WTC11 (cell line): Measurements from ENCODE around the gene VWA3B. TPM values are rescaled to one million over a fixed set of nuclear protein-coding genes. Genes with fewer than 3 reads are reported as not detected.

Experiments used
- ATAC-seq: fragments of 200-7000 bp; cut with Tn5 transposase; 2 replicates; pipeline ENCODE4 v1.10.0; 2021; ENCODE audit warnings: mild to moderate bottlenecking, moderate library complexity
- CTCF ChIA-PET: fragments of 300-600 bp; sonication (Branson Sonifier 250); formaldehyde crosslinking; loops from one replicate; lab custom pipeline; 2021; ENCODE audit warnings: antibody characterized with exemption; lab: Charles Lee
- POLR2A ChIA-PET: fragments of 350-600 bp; sonication (Branson Sonifier 250); formaldehyde crosslinking; loops from one replicate; lab custom pipeline; 2021; ENCODE audit warnings: antibody characterized with exemption; lab: Charles Lee
- DNase-seq: peaks from one replicate; pipeline ENCODE4 v3.0.0; 2021; ENCODE audit warnings: low spot score
- H3K27ac Mint-ChIP-seq: 2 replicates; pipeline ENCODE4 v1.8.0; 2021; ENCODE audit warnings: mixed read lengths
- H3K27me3 Mint-ChIP-seq: 2 replicates; pipeline ENCODE4 v1.8.0; 2021; ENCODE audit warnings: low read depth, mild to moderate bottlenecking, moderate library complexity, mixed read lengths
- H3K36me3 Mint-ChIP-seq: 2 replicates; pipeline ENCODE4 v1.8.0; 2021; ENCODE audit warnings: mixed read lengths
- H3K4me1 Mint-ChIP-seq: 2 replicates; pipeline ENCODE4 v1.8.0; 2022; ENCODE audit warnings: mixed read lengths
- H3K4me3 Mint-ChIP-seq: 2 replicates; pipeline ENCODE4 v1.8.0; 2021; ENCODE audit warnings: mild to moderate bottlenecking, moderate library complexity, mixed read lengths
- H3K9me3 Mint-ChIP-seq: 2 replicates; pipeline ENCODE4 v1.8.0; 2021; ENCODE audit warnings: mixed read lengths
- FOXP1 ChIP-seq: sonication (generic); formaldehyde crosslinking; IDR thresholded peaks from 2 replicates; pipeline ENCODE4 v1.8.0; 2022; ENCODE audit warnings: missing genetic modification reagents, mild to moderate bottlenecking, moderate library complexity, borderline replicate concordance
- GABPB1 ChIP-seq: sonication (generic); formaldehyde crosslinking; IDR thresholded peaks from 2 replicates; pipeline ENCODE4 v1.8.1; 2023; ENCODE audit warnings: mild to moderate bottlenecking, missing genetic modification reagents
- GTF2I ChIP-seq: fragments of 250-450 bp; sonication (Bioruptor Pico); conservative IDR thresholded peaks from 2 replicates; pipeline ENCODE4 v1.4.0; 2021; ENCODE audit warnings: mild to moderate bottlenecking
- IRF2 ChIP-seq: sonication (generic); formaldehyde crosslinking; IDR thresholded peaks from 2 replicates; pipeline ENCODE4 v1.8.0; 2022; ENCODE audit warnings: low read depth, missing genetic modification reagents, borderline replicate concordance
- JAZF1 ChIP-seq: fragments of 250-450 bp; sonication (Bioruptor Pico); IDR thresholded peaks from 2 replicates; pipeline ENCODE4 v1.9.0; 2021; ENCODE audit warnings: moderate library complexity, mild to moderate bottlenecking, inconsistent platforms
- MYBL2 ChIP-seq: sonication (generic); formaldehyde crosslinking; IDR thresholded peaks from 2 replicates; pipeline ENCODE4 v1.8.1; 2023; ENCODE audit warnings: mild to moderate bottlenecking, moderate library complexity, missing genetic modification reagents
- NFATC4 ChIP-seq: fragments of 250-450 bp; sonication (Bioruptor Pico); IDR thresholded peaks from 2 replicates; pipeline ENCODE4 v1.9.0; 2021; ENCODE audit warnings: mild to moderate bottlenecking
- NFE2L1 ChIP-seq: sonication (generic); formaldehyde crosslinking; IDR thresholded peaks from 2 replicates; pipeline ENCODE4 v1.8.1; 2023; ENCODE audit warnings: missing genetic modification reagents
- NR1H2 ChIP-seq: sonication (generic); formaldehyde crosslinking; IDR thresholded peaks from 2 replicates; pipeline ENCODE4 v1.9.0; 2021; ENCODE audit warnings: mild to moderate bottlenecking, moderate library complexity, missing genetic modification reagents
- NR2C2 ChIP-seq: sonication (generic); formaldehyde crosslinking; IDR thresholded peaks from 2 replicates; pipeline ENCODE4 v1.8.0; 2022; ENCODE audit warnings: mild to moderate bottlenecking, missing genetic modification reagents
- OVOL2 ChIP-seq: fragments of 250-450 bp; sonication (Bioruptor Pico); IDR thresholded peaks from 2 replicates; pipeline ENCODE4 v1.9.0; 2021; ENCODE audit warnings: mild to moderate bottlenecking, borderline replicate concordance
- RELA ChIP-seq: sonication (generic); formaldehyde crosslinking; IDR thresholded peaks from 2 replicates; pipeline ENCODE4 v1.8.1; 2022; ENCODE audit warnings: missing genetic modification reagents, mild to moderate bottlenecking, borderline replicate concordance
- RORB ChIP-seq: fragments of 250-450 bp; sonication (Bioruptor Pico); IDR thresholded peaks from 2 replicates; pipeline ENCODE4 v1.9.0; 2021; ENCODE audit warnings: mild to moderate bottlenecking
- SMAD3 ChIP-seq: sonication (generic); formaldehyde crosslinking; IDR thresholded peaks from 2 replicates; pipeline ENCODE4 v1.8.0; 2022; ENCODE audit warnings: missing genetic modification reagents, mild to moderate bottlenecking, borderline replicate concordance
- TCF7 ChIP-seq: sonication (generic); formaldehyde crosslinking; IDR thresholded peaks from 2 replicates; pipeline ENCODE4 v1.8.0; 2022; ENCODE audit warnings: mild to moderate bottlenecking, low read depth, missing genetic modification reagents, moderate library complexity
- ZNF263 ChIP-seq: sonication (generic); formaldehyde crosslinking; IDR thresholded peaks from 2 replicates; pipeline ENCODE4 v1.8.1; 2022; ENCODE audit warnings: low read depth, mild to moderate bottlenecking, moderate library complexity, missing genetic modification reagents
- total RNA-seq: library from RNA; stranded (reverse); gene quantifications from 3 replicates; pipeline ENCODE4 v1.2.3, GENCODE V29; 2021
- TF ChIP-seq, protein P1 (sequence below): sonication (generic); formaldehyde crosslinking; IDR thresholded peaks from 2 replicates; pipeline ENCODE4 v1.8.0; 2023; ENCODE audit warnings: missing genetic modification reagents
- TF ChIP-seq, protein P2 (sequence below): sonication (generic); formaldehyde crosslinking; IDR thresholded peaks from 2 replicates; pipeline ENCODE4 v1.8.0; 2022; ENCODE audit warnings: mild to moderate bottlenecking, missing genetic modification reagents
- TF ChIP-seq, protein P3 (sequence below): fragments of 200-600 bp; IDR thresholded peaks from 2 replicates; pipeline ENCODE4 v1.8.0; 2022; ENCODE audit warnings: antibody characterized with exemption
- TF ChIP-seq, protein P4 (sequence below): sonication (generic); formaldehyde crosslinking; IDR thresholded peaks from 2 replicates; pipeline ENCODE4 v1.8.0; 2022; ENCODE audit warnings: missing genetic modification reagents
- TF ChIP-seq, protein P5 (sequence below): sonication (generic); formaldehyde crosslinking; IDR thresholded peaks from 2 replicates; pipeline ENCODE4 v1.8.1; 2023; ENCODE audit warnings: mild to moderate bottlenecking, missing genetic modification reagents, moderate library complexity
- TF ChIP-seq, protein P6 (sequence below): sonication (generic); formaldehyde crosslinking; IDR thresholded peaks from 2 replicates; pipeline ENCODE4 v1.8.0; 2023; ENCODE audit warnings: mild to moderate bottlenecking, missing genetic modification reagents

Gene VWA3B
- total RNA-seq, 1 experiment from 2014 or later: not detected

DNA sequence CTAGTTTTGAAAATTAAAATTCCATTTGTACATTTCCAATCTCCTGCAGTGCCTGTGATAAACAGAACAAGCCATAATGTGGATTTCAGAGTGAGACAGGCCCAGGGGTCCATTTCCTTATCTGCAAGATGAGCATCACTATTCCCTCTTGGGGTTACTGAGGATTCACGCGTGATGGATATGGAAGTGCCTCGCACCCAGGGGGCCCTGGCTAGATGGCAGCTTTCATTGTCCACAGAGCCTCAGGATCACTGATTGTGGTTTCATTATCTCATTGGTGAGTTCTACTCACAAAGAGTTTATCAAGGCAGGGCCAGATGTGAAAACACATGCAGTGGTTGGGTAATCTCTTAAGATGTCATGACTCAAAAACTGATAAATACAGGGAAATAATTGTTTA is 270.9 kb downstream of the VWA3B start:
- no peaks in the 10 kb centered on the region; the same call in 1 of the 2 replicates for H3K27me3 Mint-ChIP-seq
- H3K4me3 Mint-ChIP-seq: no peak overlapping the region
- H3K9me3 Mint-ChIP-seq: peaks cover 8% of the 10 kb centered on the region
- no peak for ATAC-seq
- no peaks in the 10 kb centered on the region for H3K36me3 Mint-ChIP-seq
- POLR2A ChIA-PET: no interaction called here
- CTCF ChIA-PET: no interaction called here
- no peak overlapping the region for H3K27ac Mint-ChIP-seq
- H3K4me1 Mint-ChIP-seq: no peaks in the 10 kb centered on the region
- no peak for DNase-seq
- no peak for TF ChIP-seq ZNF263 (CRISPR knock-in tag)
- TF ChIP-seq FOXP1 (CRISPR knock-in tag): no peak
- TF ChIP-seq, protein P1, sequence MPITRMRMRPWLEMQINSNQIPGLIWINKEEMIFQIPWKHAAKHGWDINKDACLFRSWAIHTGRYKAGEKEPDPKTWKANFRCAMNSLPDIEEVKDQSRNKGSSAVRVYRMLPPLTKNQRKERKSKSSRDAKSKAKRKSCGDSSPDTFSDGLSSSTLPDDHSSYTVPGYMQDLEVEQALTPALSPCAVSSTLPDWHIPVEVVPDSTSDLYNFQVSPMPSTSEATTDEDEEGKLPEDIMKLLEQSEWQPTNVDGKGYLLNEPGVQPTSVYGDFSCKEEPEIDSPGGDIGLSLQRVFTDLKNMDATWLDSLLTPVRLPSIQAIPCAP: no peak
- TF ChIP-seq NR2C2 (CRISPR knock-in tag): no peak
- TF ChIP-seq, protein P2, sequence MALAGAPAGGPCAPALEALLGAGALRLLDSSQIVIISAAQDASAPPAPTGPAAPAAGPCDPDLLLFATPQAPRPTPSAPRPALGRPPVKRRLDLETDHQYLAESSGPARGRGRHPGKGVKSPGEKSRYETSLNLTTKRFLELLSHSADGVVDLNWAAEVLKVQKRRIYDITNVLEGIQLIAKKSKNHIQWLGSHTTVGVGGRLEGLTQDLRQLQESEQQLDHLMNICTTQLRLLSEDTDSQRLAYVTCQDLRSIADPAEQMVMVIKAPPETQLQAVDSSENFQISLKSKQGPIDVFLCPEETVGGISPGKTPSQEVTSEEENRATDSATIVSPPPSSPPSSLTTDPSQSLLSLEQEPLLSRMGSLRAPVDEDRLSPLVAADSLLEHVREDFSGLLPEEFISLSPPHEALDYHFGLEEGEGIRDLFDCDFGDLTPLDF (CRISPR knock-in tag): no peak
- no peak for TF ChIP-seq SMAD3
- no peak for TF ChIP-seq NFATC4 (CRISPR knock-in tag)
- TF ChIP-seq RORB (CRISPR knock-in tag): no peak
- no peak for TF ChIP-seq TCF7 (CRISPR knock-in tag)
- TF ChIP-seq NR1H2 (CRISPR knock-in tag): no peak
- no peak for TF ChIP-seq NFE2L1 (CRISPR knock-in tag)
- TF ChIP-seq JAZF1 (CRISPR knock-in tag): no peak
- TF ChIP-seq, protein P3, sequence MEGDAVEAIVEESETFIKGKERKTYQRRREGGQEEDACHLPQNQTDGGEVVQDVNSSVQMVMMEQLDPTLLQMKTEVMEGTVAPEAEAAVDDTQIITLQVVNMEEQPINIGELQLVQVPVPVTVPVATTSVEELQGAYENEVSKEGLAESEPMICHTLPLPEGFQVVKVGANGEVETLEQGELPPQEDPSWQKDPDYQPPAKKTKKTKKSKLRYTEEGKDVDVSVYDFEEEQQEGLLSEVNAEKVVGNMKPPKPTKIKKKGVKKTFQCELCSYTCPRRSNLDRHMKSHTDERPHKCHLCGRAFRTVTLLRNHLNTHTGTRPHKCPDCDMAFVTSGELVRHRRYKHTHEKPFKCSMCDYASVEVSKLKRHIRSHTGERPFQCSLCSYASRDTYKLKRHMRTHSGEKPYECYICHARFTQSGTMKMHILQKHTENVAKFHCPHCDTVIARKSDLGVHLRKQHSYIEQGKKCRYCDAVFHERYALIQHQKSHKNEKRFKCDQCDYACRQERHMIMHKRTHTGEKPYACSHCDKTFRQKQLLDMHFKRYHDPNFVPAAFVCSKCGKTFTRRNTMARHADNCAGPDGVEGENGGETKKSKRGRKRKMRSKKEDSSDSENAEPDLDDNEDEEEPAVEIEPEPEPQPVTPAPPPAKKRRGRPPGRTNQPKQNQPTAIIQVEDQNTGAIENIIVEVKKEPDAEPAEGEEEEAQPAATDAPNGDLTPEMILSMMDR: no peak
- TF ChIP-seq, protein P4, sequence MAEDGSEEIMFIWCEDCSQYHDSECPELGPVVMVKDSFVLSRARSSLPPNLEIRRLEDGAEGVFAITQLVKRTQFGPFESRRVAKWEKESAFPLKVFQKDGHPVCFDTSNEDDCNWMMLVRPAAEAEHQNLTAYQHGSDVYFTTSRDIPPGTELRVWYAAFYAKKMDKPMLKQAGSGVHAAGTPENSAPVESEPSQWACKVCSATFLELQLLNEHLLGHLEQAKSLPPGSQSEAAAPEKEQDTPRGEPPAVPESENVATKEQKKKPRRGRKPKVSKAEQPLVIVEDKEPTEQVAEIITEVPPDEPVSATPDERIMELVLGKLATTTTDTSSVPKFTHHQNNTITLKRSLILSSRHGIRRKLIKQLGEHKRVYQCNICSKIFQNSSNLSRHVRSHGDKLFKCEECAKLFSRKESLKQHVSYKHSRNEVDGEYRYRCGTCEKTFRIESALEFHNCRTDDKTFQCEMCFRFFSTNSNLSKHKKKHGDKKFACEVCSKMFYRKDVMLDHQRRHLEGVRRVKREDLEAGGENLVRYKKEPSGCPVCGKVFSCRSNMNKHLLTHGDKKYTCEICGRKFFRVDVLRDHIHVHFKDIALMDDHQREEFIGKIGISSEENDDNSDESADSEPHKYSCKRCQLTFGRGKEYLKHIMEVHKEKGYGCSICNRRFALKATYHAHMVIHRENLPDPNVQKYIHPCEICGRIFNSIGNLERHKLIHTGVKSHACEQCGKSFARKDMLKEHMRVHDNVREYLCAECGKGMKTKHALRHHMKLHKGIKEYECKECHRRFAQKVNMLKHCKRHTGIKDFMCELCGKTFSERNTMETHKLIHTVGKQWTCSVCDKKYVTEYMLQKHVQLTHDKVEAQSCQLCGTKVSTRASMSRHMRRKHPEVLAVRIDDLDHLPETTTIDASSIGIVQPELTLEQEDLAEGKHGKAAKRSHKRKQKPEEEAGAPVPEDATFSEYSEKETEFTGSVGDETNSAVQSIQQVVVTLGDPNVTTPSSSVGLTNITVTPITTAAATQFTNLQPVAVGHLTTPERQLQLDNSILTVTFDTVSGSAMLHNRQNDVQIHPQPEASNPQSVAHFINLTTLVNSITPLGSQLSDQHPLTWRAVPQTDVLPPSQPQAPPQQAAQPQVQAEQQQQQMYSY (CRISPR knock-in tag): no peak
- TF ChIP-seq GABPB1: no peak
- no peak for TF ChIP-seq GTF2I (CRISPR knock-in tag)
- TF ChIP-seq OVOL2 (CRISPR knock-in tag): no peak
- no peak for TF ChIP-seq IRF2 (CRISPR knock-in tag)
- TF ChIP-seq MYBL2 (CRISPR knock-in tag): no peak
- TF ChIP-seq, protein P5, sequence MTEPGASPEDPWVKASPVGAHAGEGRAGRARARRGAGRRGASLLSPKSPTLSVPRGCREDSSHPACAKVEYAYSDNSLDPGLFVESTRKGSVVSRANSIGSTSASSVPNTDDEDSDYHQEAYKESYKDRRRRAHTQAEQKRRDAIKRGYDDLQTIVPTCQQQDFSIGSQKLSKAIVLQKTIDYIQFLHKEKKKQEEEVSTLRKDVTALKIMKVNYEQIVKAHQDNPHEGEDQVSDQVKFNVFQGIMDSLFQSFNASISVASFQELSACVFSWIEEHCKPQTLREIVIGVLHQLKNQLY: no peak

DNA sequence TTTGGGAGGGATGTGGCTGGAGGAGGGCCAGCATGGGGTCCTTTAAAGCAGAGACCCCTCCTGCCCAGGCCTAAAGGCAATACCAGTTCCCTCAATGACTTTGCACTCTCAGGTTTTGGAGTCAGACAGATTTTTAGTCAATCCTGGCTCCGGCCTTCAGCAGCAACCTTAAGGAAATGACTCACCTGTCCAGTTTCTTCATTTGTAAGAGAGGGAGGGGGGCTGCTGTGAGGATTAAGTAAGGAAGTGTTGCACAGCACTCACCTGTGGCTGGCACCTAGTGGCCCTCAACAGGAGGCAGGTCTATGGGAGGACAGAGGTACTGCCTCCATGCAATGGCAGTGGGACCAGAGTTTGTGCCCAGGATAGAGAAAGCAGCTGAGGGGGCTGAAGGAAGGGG is 273.0 kb downstream of the VWA3B start:
- Mint-ChIP-seq H3K4me3 (no peak overlapping the region), H3K27ac (no peak overlapping the region), H3K36me3 (no peaks in the 10 kb centered on the region), H3K27me3 (no peaks in the 10 kb centered on the region; the same call in none of the 2 replicates), H3K9me3 (no peaks in the 10 kb centered on the region), H3K4me1 (no peaks in the 10 kb centered on the region)
- no peak for ATAC-seq
- ChIA-PET POLR2A (no interaction called here), CTCF (no interaction called here)
- no peak for DNase-seq
- TF ChIP-seq RELA (CRISPR knock-in tag): no peak
- TF ChIP-seq, protein P6, sequence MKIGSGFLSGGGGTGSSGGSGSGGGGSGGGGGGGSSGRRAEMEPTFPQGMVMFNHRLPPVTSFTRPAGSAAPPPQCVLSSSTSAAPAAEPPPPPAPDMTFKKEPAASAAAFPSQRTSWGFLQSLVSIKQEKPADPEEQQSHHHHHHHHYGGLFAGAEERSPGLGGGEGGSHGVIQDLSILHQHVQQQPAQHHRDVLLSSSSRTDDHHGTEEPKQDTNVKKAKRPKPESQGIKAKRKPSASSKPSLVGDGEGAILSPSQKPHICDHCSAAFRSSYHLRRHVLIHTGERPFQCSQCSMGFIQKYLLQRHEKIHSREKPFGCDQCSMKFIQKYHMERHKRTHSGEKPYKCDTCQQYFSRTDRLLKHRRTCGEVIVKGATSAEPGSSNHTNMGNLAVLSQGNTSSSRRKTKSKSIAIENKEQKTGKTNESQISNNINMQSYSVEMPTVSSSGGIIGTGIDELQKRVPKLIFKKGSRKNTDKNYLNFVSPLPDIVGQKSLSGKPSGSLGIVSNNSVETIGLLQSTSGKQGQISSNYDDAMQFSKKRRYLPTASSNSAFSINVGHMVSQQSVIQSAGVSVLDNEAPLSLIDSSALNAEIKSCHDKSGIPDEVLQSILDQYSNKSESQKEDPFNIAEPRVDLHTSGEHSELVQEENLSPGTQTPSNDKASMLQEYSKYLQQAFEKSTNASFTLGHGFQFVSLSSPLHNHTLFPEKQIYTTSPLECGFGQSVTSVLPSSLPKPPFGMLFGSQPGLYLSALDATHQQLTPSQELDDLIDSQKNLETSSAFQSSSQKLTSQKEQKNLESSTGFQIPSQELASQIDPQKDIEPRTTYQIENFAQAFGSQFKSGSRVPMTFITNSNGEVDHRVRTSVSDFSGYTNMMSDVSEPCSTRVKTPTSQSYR (CRISPR knock-in tag): no peak
- TF ChIP-seq NR1H2 (CRISPR knock-in tag): no peak
- no peak for TF ChIP-seq NFE2L1 (CRISPR knock-in tag)
